ENCODE data around the gene SETX. TPM values are rescaled to one million over a fixed set of nuclear protein-coding genes. Genes with fewer than 3 reads are reported as not detected.

Gene SETX
- total RNA-seq, 1 donor from 2014 or later, result 45.6 TPM

DNA sequence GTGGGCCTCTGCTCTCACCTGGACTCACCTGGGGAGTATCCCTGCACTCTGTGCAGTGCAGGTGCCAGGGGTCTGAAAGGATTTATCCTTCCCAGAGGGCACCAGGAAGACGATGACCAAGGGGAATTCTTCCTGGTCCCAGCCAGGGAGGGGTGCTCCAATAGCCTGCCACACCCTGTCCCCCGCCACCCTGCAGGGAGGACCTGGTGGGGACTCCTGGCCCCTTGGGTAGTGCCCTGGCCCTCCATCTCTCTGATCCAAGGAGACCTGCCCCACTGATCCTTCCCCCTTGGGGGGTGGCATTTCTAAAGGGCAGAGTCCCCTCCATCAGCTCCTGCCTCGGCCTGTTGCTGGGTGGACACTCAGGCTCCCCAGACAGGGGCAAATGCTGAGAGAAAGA lies 122.3 kb downstream of the SETX start:
- Histone ChIP-seq H3K27ac (ENCODE audit: low read depth, low read length) (no peak overlapping the region), H3K4me2 (ENCODE audit: low read length) (no peak overlapping the region), H3K36me3 (ENCODE audit: insufficient read depth, low read length) (no peaks in the 10 kb centered on the region), H3K27me3 (ENCODE audit: insufficient read depth, low read length) (peaks cover 24% of the 10 kb centered on the region), H3K4me3 (ENCODE audit: insufficient read depth, low read depth, low read length) (no peak overlapping the region), H3K9ac (ENCODE audit: low read length) (no peak overlapping the region), H3K4me1 (ENCODE audit: insufficient read depth, low read length) (no peaks in the 10 kb centered on the region), H3K9me3 (ENCODE audit: insufficient read depth, low read depth, low read length) (no peaks in the 10 kb centered on the region), H3K79me2 (ENCODE audit: insufficient read depth, low read length) (no peaks in the 10 kb centered on the region), H2AFZ (ENCODE audit: low read depth, low read length) (no peak overlapping the region), H4K20me1 (ENCODE audit: insufficient read depth, low read length) (peaks cover 15% of the 10 kb centered on the region)
- Mint-ChIP-seq H3K4me1 (ENCODE audit: low read depth, unreplicated experiment) (no peaks in the 10 kb centered on the region), H3K36me3 (ENCODE audit: low read depth, unreplicated experiment) (peaks cover 2% of the 10 kb centered on the region), H3K27me3 (ENCODE audit: low read depth, unreplicated experiment) (peaks cover 66% of the 10 kb centered on the region), H3K9me3 (ENCODE audit: unreplicated experiment) (no peaks in the 10 kb centered on the region), H3K27ac (ENCODE audit: unreplicated experiment) (no peak overlapping the region), H3K4me3 (ENCODE audit: unreplicated experiment) (no peak overlapping the region)
- FAIRE-seq, result no peak
- no peak for DNase-seq (ENCODE audit: low read depth)
- no peak for TF ChIP-seq EZH2 (IDR thresholded peaks at IDR 0.05; ENCODE audit: insufficient read depth, low read length)
- TF ChIP-seq, protein P1, sequence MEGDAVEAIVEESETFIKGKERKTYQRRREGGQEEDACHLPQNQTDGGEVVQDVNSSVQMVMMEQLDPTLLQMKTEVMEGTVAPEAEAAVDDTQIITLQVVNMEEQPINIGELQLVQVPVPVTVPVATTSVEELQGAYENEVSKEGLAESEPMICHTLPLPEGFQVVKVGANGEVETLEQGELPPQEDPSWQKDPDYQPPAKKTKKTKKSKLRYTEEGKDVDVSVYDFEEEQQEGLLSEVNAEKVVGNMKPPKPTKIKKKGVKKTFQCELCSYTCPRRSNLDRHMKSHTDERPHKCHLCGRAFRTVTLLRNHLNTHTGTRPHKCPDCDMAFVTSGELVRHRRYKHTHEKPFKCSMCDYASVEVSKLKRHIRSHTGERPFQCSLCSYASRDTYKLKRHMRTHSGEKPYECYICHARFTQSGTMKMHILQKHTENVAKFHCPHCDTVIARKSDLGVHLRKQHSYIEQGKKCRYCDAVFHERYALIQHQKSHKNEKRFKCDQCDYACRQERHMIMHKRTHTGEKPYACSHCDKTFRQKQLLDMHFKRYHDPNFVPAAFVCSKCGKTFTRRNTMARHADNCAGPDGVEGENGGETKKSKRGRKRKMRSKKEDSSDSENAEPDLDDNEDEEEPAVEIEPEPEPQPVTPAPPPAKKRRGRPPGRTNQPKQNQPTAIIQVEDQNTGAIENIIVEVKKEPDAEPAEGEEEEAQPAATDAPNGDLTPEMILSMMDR (IDR thresholded peaks at IDR 0.05; ENCODE audit: insufficient read depth, low read depth, low read length), result no peak

- Mint-ChIP-seq H3K4me1 (ENCODE audit: low read depth, unreplicated experiment) (no peaks in the 10 kb centered on the region), H3K4me3 (ENCODE audit: unreplicated experiment) (no peak overlapping the region), H3K9me3 (ENCODE audit: unreplicated experiment) (no peaks in the 10 kb centered on the region), H3K27ac (ENCODE audit: unreplicated experiment) (no peak overlapping the region), H3K36me3 (ENCODE audit: low read depth, unreplicated experiment) (peaks cover 2% of the 10 kb centered on the region), H3K27me3 (ENCODE audit: low read depth, unreplicated experiment) (peaks cover 62% of the 10 kb centered on the region)
- Histone ChIP-seq H3K27ac (ENCODE audit: low read depth, low read length) (no peak overlapping the region), H3K9me3 (ENCODE audit: insufficient read depth, low read depth, low read length) (no peaks in the 10 kb centered on the region), H4K20me1 (ENCODE audit: insufficient read depth, low read length) (peaks cover 11% of the 10 kb centered on the region), H3K79me2 (ENCODE audit: insufficient read depth, low read length) (no peaks in the 10 kb centered on the region), H2AFZ (ENCODE audit: low read depth, low read length) (no peak overlapping the region), H3K4me2 (ENCODE audit: low read length) (no peak overlapping the region), H3K9ac (ENCODE audit: low read length) (no peak overlapping the region), H3K4me1 (ENCODE audit: insufficient read depth, low read length) (no peaks in the 10 kb centered on the region), H3K36me3 (ENCODE audit: insufficient read depth, low read length) (no peaks in the 10 kb centered on the region), H3K27me3 (ENCODE audit: insufficient read depth, low read length) (peaks cover 23% of the 10 kb centered on the region), H3K4me3 (ENCODE audit: insufficient read depth, low read depth, low read length) (no peak overlapping the region)
- DNase-seq (ENCODE audit: low read depth) (no peak), FAIRE-seq (no peak)
- no peak for TF ChIP-seq EZH2 (IDR thresholded peaks at IDR 0.05; ENCODE audit: insufficient read depth, low read length)
- TF ChIP-seq, protein P1 (IDR thresholded peaks at IDR 0.05; ENCODE audit: insufficient read depth, low read depth, low read length), result no peak
Observed at GRCh38 chr9:132231019-132231701, 123.6 kb downstream of the SETX start.

DNA sequence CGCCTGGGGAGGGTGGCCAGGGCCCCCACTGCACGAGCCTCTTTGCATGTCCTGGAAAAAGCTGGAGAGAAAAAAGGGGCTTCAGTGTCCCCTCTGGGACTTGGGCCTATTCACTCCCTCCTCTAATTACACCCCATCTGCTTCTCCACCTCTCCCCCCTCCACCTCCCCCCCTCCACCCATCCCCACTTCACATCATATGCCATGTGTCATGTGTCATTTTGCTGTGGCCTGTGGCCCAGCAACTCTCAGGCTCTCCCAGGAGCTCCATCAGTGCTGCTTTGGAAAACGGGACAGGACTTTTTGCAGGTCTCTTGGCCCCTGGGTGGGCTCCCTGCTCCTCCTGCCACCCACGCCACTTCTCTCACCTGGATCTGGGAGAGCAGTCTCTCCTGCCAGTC lies 124.2 kb downstream of the SETX start:
- H3K9ac ChIP-seq (ENCODE audit: low read length), result no peak overlapping the region
- H3K27me3 Mint-ChIP-seq (ENCODE audit: low read depth, unreplicated experiment), result peaks cover 63% of the 10 kb centered on the region
- no peak for FAIRE-seq
- H2AFZ ChIP-seq (ENCODE audit: low read depth, low read length), result no peak overlapping the region
- no peak overlapping the region for H3K27ac Mint-ChIP-seq (ENCODE audit: unreplicated experiment)
- H3K27me3 ChIP-seq (ENCODE audit: insufficient read depth, low read length), result peaks cover 28% of the 10 kb centered on the region
- no peaks in the 10 kb centered on the region for H3K9me3 Mint-ChIP-seq (ENCODE audit: unreplicated experiment)
- no peak overlapping the region for H3K4me3 Mint-ChIP-seq (ENCODE audit: unreplicated experiment)
- H3K9me3 ChIP-seq (ENCODE audit: insufficient read depth, low read depth, low read length), result no peaks in the 10 kb centered on the region
- no peaks in the 10 kb centered on the region for H3K36me3 ChIP-seq (ENCODE audit: insufficient read depth, low read length)
- peaks cover 2% of the 10 kb centered on the region for H3K36me3 Mint-ChIP-seq (ENCODE audit: low read depth, unreplicated experiment)
- H3K4me1 Mint-ChIP-seq (ENCODE audit: low read depth, unreplicated experiment), result no peaks in the 10 kb centered on the region
- TF ChIP-seq, protein P1 (IDR thresholded peaks at IDR 0.05; ENCODE audit: insufficient read depth, low read depth, low read length), result no peak
- TF ChIP-seq EZH2 (IDR thresholded peaks at IDR 0.05; ENCODE audit: insufficient read depth, low read length), result no peak
- H3K4me1 ChIP-seq (ENCODE audit: insufficient read depth, low read length), result no peaks in the 10 kb centered on the region
- no peaks in the 10 kb centered on the region for H3K79me2 ChIP-seq (ENCODE audit: insufficient read depth, low read length)
- H3K4me3 ChIP-seq (ENCODE audit: insufficient read depth, low read depth, low read length), result no peak overlapping the region
- DNase-seq (ENCODE audit: low read depth), result no peak
- no peak overlapping the region for H3K4me2 ChIP-seq (ENCODE audit: low read length)
- no peak overlapping the region for H3K27ac ChIP-seq (ENCODE audit: low read depth, low read length)
- H4K20me1 ChIP-seq (ENCODE audit: insufficient read depth, low read length), result peaks cover 11% of the 10 kb centered on the region

Data from astrocyte (in vitro differentiated cells and primary cell).